Esophagus squamous epithelium (tissue), 4 donors: ENCODE results near the gene GOT2.

ENCODE experiments used
- CTCF ChIP-seq, 6 experiments: fragments of 450-650 bp in 4 of 6; fragments of 200-600 bp in 2 of 6; sonication (generic) in 2 of 6; IDR thresholded peaks; one replicate each; pipeline ENCODE4 v1.5.1; 2016 to 2019; ENCODE audit warnings: antibody characterized with exemption in 6 of 6, mild to moderate bottlenecking in 4 of 6, moderate library complexity in 4 of 6
- POLR2A ChIP-seq, 4 donors: fragments of 450-650 bp; IDR thresholded peaks; one replicate each; pipeline ENCODE4 v1.6.1; 2017; ENCODE audit warnings: antibody characterized with exemption in 4 of 4, mild to moderate bottlenecking in 4 of 4, moderate library complexity in 3 of 4

- TF ChIP-seq CTCF (IDR thresholded peaks at IDR 0.05) (peak; percentile 32 to 77 (median 62)), POLR2A (IDR thresholded peaks at IDR 0.05) (no peak)
These were observed 22.0 kb upstream of the GOT2 start for GRCh38 chr16:58755989-58756649.
